ENCODE results near the gene HSPA12B. TPM values are rescaled to one million over a fixed set of nuclear protein-coding genes. Genes with fewer than 3 reads are reported as not detected.

HSPA12B gene
- total and polyA plus RNA-seq, 2 of the 13 experiments (the other 11 are each of a cell fraction or from before 2014, with no cell fraction given), result 0.01 TPM; not detected in 1

- TF ChIP-seq, protein P1, sequence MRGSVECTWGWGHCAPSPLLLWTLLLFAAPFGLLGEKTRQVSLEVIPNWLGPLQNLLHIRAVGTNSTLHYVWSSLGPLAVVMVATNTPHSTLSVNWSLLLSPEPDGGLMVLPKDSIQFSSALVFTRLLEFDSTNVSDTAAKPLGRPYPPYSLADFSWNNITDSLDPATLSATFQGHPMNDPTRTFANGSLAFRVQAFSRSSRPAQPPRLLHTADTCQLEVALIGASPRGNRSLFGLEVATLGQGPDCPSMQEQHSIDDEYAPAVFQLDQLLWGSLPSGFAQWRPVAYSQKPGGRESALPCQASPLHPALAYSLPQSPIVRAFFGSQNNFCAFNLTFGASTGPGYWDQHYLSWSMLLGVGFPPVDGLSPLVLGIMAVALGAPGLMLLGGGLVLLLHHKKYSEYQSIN (CRISPR knock-in tag; IDR thresholded peaks at IDR 0.05; ENCODE audit: borderline replicate concordance), result no peak
- TF ChIP-seq ARID4A (CRISPR knock-in tag; IDR thresholded peaks at IDR 0.05; ENCODE audit: borderline replicate concordance) (peak; percentile 97), HNRNPK (IDR thresholded peaks at IDR 0.05; ENCODE audit: low read depth, low read length, poor library complexity, severe bottlenecking) (no peak), PBX2 (CRISPR knock-in tag; IDR thresholded peaks at IDR 0.05) (no peak), ZNF639 (CRISPR knock-in tag; conservative IDR thresholded peaks at IDR 0.05) (no peak; the same call in 1 of the 2 replicates), HBP1 (CRISPR knock-in tag; IDR thresholded peaks at IDR 0.05; ENCODE audit: low read depth) (peak; percentile 96; the same call in 1 of the 2 replicates), ZKSCAN8 (CRISPR knock-in tag; IDR thresholded peaks at IDR 0.05; ENCODE audit: borderline replicate concordance) (peak; percentile 59; the same call in 1 of the 2 replicates), THYN1 (CRISPR knock-in tag; IDR thresholded peaks at IDR 0.05; ENCODE audit: borderline replicate concordance, low read depth) (peak; percentile 48; the same call in 1 of the 2 replicates), SMARCE1 (IDR thresholded peaks at IDR 0.05; ENCODE audit: borderline replicate concordance) (no peak), GABPB1 (CRISPR knock-in tag; IDR thresholded peaks at IDR 0.05) (peak; percentile 75), HMGA1 (CRISPR knock-in tag; conservative IDR thresholded peaks at IDR 0.05) (no peak)
- TF ChIP-seq, protein P2, sequence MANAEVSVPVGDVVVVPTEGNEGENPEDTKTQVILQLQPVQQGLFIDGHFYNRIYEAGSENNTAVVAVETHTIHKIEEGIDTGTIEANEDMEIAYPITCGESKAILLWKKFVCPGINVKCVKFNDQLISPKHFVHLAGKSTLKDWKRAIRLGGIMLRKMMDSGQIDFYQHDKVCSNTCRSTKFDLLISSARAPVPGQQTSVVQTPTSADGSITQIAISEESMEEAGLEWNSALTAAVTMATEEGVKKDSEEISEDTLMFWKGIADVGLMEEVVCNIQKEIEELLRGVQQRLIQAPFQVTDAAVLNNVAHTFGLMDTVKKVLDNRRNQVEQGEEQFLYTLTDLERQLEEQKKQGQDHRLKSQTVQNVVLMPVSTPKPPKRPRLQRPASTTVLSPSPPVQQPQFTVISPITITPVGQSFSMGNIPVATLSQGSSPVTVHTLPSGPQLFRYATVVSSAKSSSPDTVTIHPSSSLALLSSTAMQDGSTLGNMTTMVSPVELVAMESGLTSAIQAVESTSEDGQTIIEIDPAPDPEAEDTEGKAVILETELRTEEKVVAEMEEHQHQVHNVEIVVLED (CRISPR knock-in tag; IDR thresholded peaks at IDR 0.05; ENCODE audit: borderline replicate concordance), result peak; percentile 64; the same call in 1 of the 2 replicates
These were observed 48.8 kb downstream of the HSPA12B start, which contains the start of gene SPEF1 (continued) for GRCh38 chr20:3781153-3781910.

Data from HepG2 (cell line).